GM12878 (cell line): ENCODE measurements around the gene AP3S1. TPM values are rescaled to one million over a fixed set of nuclear protein-coding genes. Genes with fewer than 3 reads are reported as not detected.

ENCODE experiments used
- ATAC-seq: fragments of 200-7000 bp; cut with Tn5 transposase; 3 replicates; pipeline ENCODE4 v1.9.1; 2020; ENCODE audit warnings: mild to moderate bottlenecking, moderate library complexity
- BruUV-seq: library from RNA; stranded (reverse); fragments of 400-500 nt; replicated peaks from 2 replicates; lab custom pipeline; 2021; lab: Mats Ljungman, UMichigan
- CTCF ChIA-PET: fragments of 300-600 bp; sonication (Branson Sonifier 250); formaldehyde crosslinking; extraction: SDS; loops from one replicate; lab custom pipeline; 2021; ENCODE audit warnings: inconsistent platforms; lab: Yijun Ruan, JAX
- POLR2A ChIA-PET: fragments of 350-600 bp; formaldehyde crosslinking; extraction: SDS; loops from one replicate; lab custom pipeline; 2021; ENCODE audit warnings: inconsistent platforms; lab: Charles Lee
- RAD21 ChIA-PET: fragments of 300-600 bp; sonication (Branson Sonifier 250); formaldehyde crosslinking; loops from one replicate; lab custom pipeline; 2023; ENCODE audit warnings: antibody characterized with exemption; ENCODE audit not compliant: unreplicated experiment; lab: Charles Lee
- SMC1A ChIA-PET: fragments of 300-600 bp; sonication (Branson Sonifier 250); formaldehyde crosslinking; loops from one replicate; lab custom pipeline; 2023; ENCODE audit not compliant: unreplicated experiment, uncharacterized antibody; lab: Charles Lee
- DNase-seq: peaks from one replicate; pipeline ENCODE4 v3.0.0-alpha.2; 2011; ENCODE audit warnings: low read depth, low spot score
- FAIRE-seq: peaks from 3 replicates; lab custom pipeline; 2011; peaks lifted over from hg19 to GRCh38; lab: Jason Lieb, UNC
- H2AFZ ChIP-seq: 2 replicates; pipeline ENCODE4 v1.6.0; 2011; ENCODE audit warnings: low read depth, low read length, control low read depth; ENCODE audit not compliant: control insufficient read depth
- H3K27ac ChIP-seq: 2 replicates; pipeline ENCODE4 v1.5.1; 2011; ENCODE audit warnings: control low read depth; ENCODE audit not compliant: control insufficient read depth, insufficient read depth
- H3K27me3 ChIP-seq, 2 experiments: replicated peaks in 1 of 2; 2 replicates each; pipeline versions ENCODE4 v1.6.0 to v1.6.1; 2011; ENCODE audit warnings: low read length in 1 of 2; ENCODE audit not compliant: control insufficient read depth in 2 of 2, insufficient read depth in 2 of 2
- H3K36me3 ChIP-seq, 2 experiments: 2 replicates each; pipeline ENCODE4 v1.5.1; 2011; ENCODE audit warnings: low read length in 1 of 2; ENCODE audit not compliant: control insufficient read depth in 2 of 2, insufficient read depth in 2 of 2
- H3K4me1 ChIP-seq: 2 replicates; pipeline ENCODE4 v1.6.1; 2011; ENCODE audit warnings: mild to moderate bottlenecking, low read length, moderate library complexity, mixed read lengths; ENCODE audit not compliant: control insufficient read depth, insufficient read depth
- H3K4me2 ChIP-seq: 2 replicates; pipeline ENCODE4 v1.6.0; 2011; ENCODE audit warnings: control low read depth; ENCODE audit not compliant: control insufficient read depth, insufficient read depth
- H3K4me3 ChIP-seq: fragments of 200-600 bp; sonication (generic); 2 replicates; pipeline ENCODE4 v1.5.1; 2016
- H3K79me2 ChIP-seq: 2 replicates; pipeline ENCODE4 v1.6.0; 2011; ENCODE audit warnings: low read length; ENCODE audit not compliant: control insufficient read depth, insufficient read depth
- H3K9ac ChIP-seq: 2 replicates; pipeline ENCODE4 v1.8.0; 2011; ENCODE audit warnings: low read length, control low read depth, mixed read lengths; ENCODE audit not compliant: control insufficient read depth, insufficient read depth
- H3K9me3 ChIP-seq: replicated peaks from 3 replicates; pipeline ENCODE4 v1.5.1; 2011; ENCODE audit warnings: mild to moderate bottlenecking, low read length; ENCODE audit not compliant: control insufficient read depth, insufficient read depth
- H4K20me1 ChIP-seq: 2 replicates; pipeline ENCODE4 v1.6.0; 2011; ENCODE audit not compliant: control insufficient read depth, insufficient read depth
- CBX5 ChIP-seq: sonication (generic); IDR thresholded peaks from 2 replicates; pipeline ENCODE4 v1.6.1; 2016; ENCODE audit warnings: low read depth, moderate library complexity, mild to moderate bottlenecking, inconsistent platforms
- CHD4 ChIP-seq: fragments of 200-600 bp; sonication (generic); IDR thresholded peaks from 2 replicates; pipeline ENCODE4 v1.6.1; 2016; ENCODE audit warnings: mild to moderate bottlenecking
- CTCF ChIP-seq, 3 experiments: IDR thresholded peaks in 2 of 3; conservative IDR thresholded peaks in 1 of 3; 2 replicates each; pipeline ENCODE4 v1.5.1; 2011; ENCODE audit warnings: low read depth in 3 of 3, low read length in 3 of 3, mild to moderate bottlenecking in 3 of 3, control low read depth in 2 of 3, moderate library complexity in 2 of 3, inconsistent platforms in 1 of 3, mixed read lengths in 1 of 3; ENCODE audit not compliant: control insufficient read depth in 2 of 3, insufficient read depth in 1 of 3; ENCODE audit errors: extremely low read depth in 1 of 3
- HDAC6 ChIP-seq: fragments of 200-600 bp; sonication (generic); IDR thresholded peaks from one replicate; pipeline ENCODE4 v1.8.0; 2017; ENCODE audit warnings: antibody characterized with exemption; ENCODE audit not compliant: unreplicated experiment
- IKZF1 ChIP-seq: fragments of 450-650 bp; conservative IDR thresholded peaks from 2 replicates; pipeline ENCODE4 v1.6.1; 2017; ENCODE audit warnings: antibody characterized with exemption, mild to moderate bottlenecking
- LARP7 ChIP-seq: fragments of 450-650 bp; IDR thresholded peaks from 2 replicates; pipeline ENCODE4 v1.6.1; 2017; ENCODE audit warnings: mild to moderate bottlenecking
- MYB ChIP-seq: fragments of 150-350 bp; IDR thresholded peaks from 2 replicates; pipeline ENCODE4 v1.6.1; 2014; ENCODE audit warnings: mild to moderate bottlenecking, low read depth, low read length, borderline replicate concordance
- NR2C2 ChIP-seq: IDR thresholded peaks from 2 replicates; pipeline ENCODE4 v1.6.1; 2011; ENCODE audit warnings: borderline replicate concordance, low read depth; ENCODE audit not compliant: control insufficient read depth, insufficient read length
- REST ChIP-seq: IDR thresholded peaks from 2 replicates; pipeline ENCODE4 v1.6.1; 2012; ENCODE audit warnings: mild to moderate bottlenecking, low read depth, low read length
- YY1 ChIP-seq: IDR thresholded peaks from 2 replicates; pipeline ENCODE4 v1.6.1; 2011; ENCODE audit warnings: low read depth, mild to moderate bottlenecking, low read length
- ZBTB11 ChIP-seq: fragments of 450-650 bp; formaldehyde crosslinking; IDR thresholded peaks from 2 replicates; pipeline ENCODE4 v1.5.0; 2022; ENCODE audit warnings: mild to moderate bottlenecking, missing genetic modification characterization
- WGBS: methylation state at CpG from one replicate; pipeline ENCODE4 v1.1.6; 2016; ENCODE audit warnings: low lambda C conversion rate; ENCODE audit not compliant: insufficient replicate concordance, insufficient coverage; ENCODE audit errors: missing lambda C conversion rate; 5-methylcytosine and 5-hydroxymethylcytosine counted together
- in situ Hi-C: fragments of 300-500 bp; cut with MboI; formaldehyde crosslinking; loops from 9 replicates; pipeline ENCODE4 v1.14.3; 2018; ENCODE audit warnings: mixed read lengths
- intact Hi-C: fragments of 100-400 bp; cut with micrococcal nuclease; formaldehyde crosslinking; loops from one replicate; pipeline ENCODE4 v1.14.2; 2022; ENCODE audit not compliant: unreplicated experiment
- polyA plus RNA-seq, 11 experiments: library from polyadenylated mRNA; depleted of rRNA in 4 of 11; unstranded in 6 of 11; stranded (reverse) in 5 of 11; fragments of >200 nt; fragmentation: Nextera tagmentation in 4 of 11; fragmentation: Illumina TruSeq in 1 of 11; extraction: Ambion mirVana in 4 of 11; extraction: Trizol in 1 of 11; gene quantifications; 1 replicate in 1 of 11; 2 replicates in 10 of 11; pipeline versions ENCODE4 v1.2.1 to v1.2.3, GENCODE V29; 2011 to 2016; ENCODE audit warnings: inconsistent platforms in 2 of 11, missing spikeins in 2 of 11, low read depth in 1 of 11
- total RNA-seq, 4 experiments: library from RNA; depleted of rRNA in 3 of 4; stranded (reverse); fragments of >200 nt in 3 of 4; fragmentation: Illumina TruSeq in 1 of 4; extraction: Trizol in 1 of 4; gene quantifications; 2 replicates each; pipeline versions ENCODE4 v1.2.1 to v1.2.3, GENCODE V29; 2013 to 2021

AP3S1 gene
- total and polyA plus RNA-seq, 10 of the 15 experiments (the other 5 are each of a cell fraction or from before 2014, with no cell fraction given) = 36.4 to 137 (median 67.5) TPM

- TF ChIP-seq ZBTB11 = no peak
- no peak for TF ChIP-seq MYB
- TF ChIP-seq NR2C2 = no peak
- TF ChIP-seq YY1 = no peak
- TF ChIP-seq CHD4 = no peak
- TF ChIP-seq HDAC6 = no peak
Measured at GRCh38 chr5:115840873-115841272, 862 bp upstream of the AP3S1 start (continued).

- peaks cover 21% of the 10 kb centered on the region for H3K4me1 ChIP-seq
- CTCF ChIA-PET = interaction anchor here (0.7 to 1.6 kb wide), 8 partner anchors 9 to 301 kb away, joined by 3 to 5 read pairs (median 4); no protein-coding TSS in a partner anchor
- TF ChIP-seq LARP7 (peak; percentile 80), CTCF (IDR thresholded peaks at IDR 0.05 in 2 of 3, conservative IDR thresholded peaks at IDR 0.05 in 1 of 3; ENCODE audit: control insufficient read depth in 2 of 3, extremely low read depth in 1 of 3, insufficient read depth in 1 of 3, low read depth in 3 of 3, low read length in 3 of 3) (peak in 1 of 3 experiments; percentile 4; a peak in 1 of 6 replicates), REST (no peak), CBX5 (no peak), MYB (no peak), IKZF1 (peak; percentile 81)
Measured at GRCh38 chr5:115842089-115842935, 577 bp downstream of the AP3S1 start.

More at GRCh38 chr5:115842089-115842935, 577 bp downstream of the AP3S1 start:
- RAD21 ChIA-PET = interaction anchor here (0.8 to 2.0 kb wide), 9 partner anchors 25 to 467 kb away, joined by 3 to 7 read pairs (median 3); partner anchors contain the start of gene TMED7
- Histone ChIP-seq H3K9me3 (no peaks in the 10 kb centered on the region; the same call in 2 of the 3 replicates), H3K27me3 (no peaks in the 10 kb centered on the region), H3K79me2 (peaks cover 94% of the 10 kb centered on the region), H3K9ac (peak overlapping the region; percentile 77), H2AFZ (peak overlapping the region; percentile 95), H4K20me1 (peaks cover 5% of the 10 kb centered on the region; the same call in 1 of the 2 replicates), H3K4me2 (peak overlapping the region; percentile 86), H3K4me3 (peak overlapping the region; percentile 83), H3K27ac (peak overlapping the region; percentile 91), H3K36me3 (peaks cover 0 to 2% of the 10 kb centered on the region in 2 experiments; a peak in 1 of 4 replicates)
- POLR2A ChIA-PET = interaction anchor here (0.6 to 1.0 kb wide), 2 partner anchors 580 to 661 kb away, joined by 3 read pairs; no protein-coding TSS in a partner anchor
- no TSS peak for BruUV-seq
- no peak for FAIRE-seq
- SMC1A ChIA-PET = interaction anchor here (0.9 to 1.8 kb wide), 10 partner anchors 10 to 296 kb away, joined by 3 to 7 read pairs (median 3); no protein-coding TSS in a partner anchor
- intact Hi-C loops = loop anchor here (10.0 kb wide), 1 partner anchor 1408 kb away; no protein-coding TSS in a partner anchor
- no peak for DNase-seq
- whole genome bisulfite sequencing = under 1% methylated on average over 62 of the region's 68 CpGs
- in situ Hi-C loops = loop anchor here (25.0 kb wide), 1 partner anchor 220 kb away; no protein-coding TSS in a partner anchor
- ATAC-seq = peak; percentile 54
